NCI-H1930 (cell line): ENCODE results near the gene PPIF.

Experiments used
- DNase-seq, 2 experiments: peaks; one replicate each; lab custom pipeline; 2025; lab: John Stamatoyannopoulos, UW

PPIF gene

GRCh38 chr10:79402951-79403350 is 55.7 kb downstream of the PPIF start:
- DNase-seq: no peak

DNA sequence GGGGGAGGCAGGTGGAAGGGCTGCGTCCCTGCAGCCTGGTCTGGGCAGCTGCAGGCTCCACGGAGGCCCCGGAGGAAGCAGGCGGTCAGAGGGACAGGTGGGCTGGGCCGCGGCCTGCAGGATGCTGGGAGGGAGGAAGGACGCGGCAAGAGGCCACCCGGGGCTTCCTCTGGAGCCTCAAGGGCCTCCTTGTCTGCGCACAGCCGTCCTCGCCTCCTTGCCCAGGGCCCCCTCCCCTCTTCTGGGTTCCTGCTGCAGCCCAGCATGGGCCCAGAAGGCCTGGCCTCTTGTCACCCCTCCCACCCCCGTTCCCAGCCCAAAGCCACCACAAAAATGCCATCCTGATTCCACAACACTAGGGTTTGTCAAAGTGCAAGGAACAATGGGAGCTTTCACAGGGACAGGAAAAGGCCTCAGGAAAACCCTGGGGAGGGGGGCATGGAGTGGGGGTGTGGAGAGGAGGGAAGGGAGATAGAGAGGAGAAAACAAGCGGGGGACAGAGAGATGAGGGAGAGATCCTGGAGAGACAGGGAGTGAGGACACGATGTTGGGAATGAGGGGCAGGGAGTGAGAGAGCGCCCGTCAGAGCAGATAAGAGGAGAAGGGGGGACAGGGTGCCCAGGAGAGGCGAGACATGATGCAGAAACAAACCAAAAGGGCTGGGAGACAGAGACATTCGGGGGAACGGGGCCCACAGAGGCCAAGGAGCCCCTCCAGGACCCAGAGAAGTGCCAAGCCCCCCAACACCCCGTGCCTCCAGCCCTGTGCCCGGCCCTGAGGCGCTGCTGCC is 56.4 kb downstream of the PPIF start:
- no peak for DNase-seq

- no peak for DNase-seq
Measured at GRCh38 chr10:79404231-79404609, 57.0 kb downstream of the PPIF start.

- DNase-seq: no peak
Measured at GRCh38 chr10:79404690-79405131, 57.4 kb downstream of the PPIF start.
